Esophagus squamous epithelium (tissue), 5 donors: Measurements from ENCODE around the gene RASA3. TPM values are rescaled to one million over a fixed set of nuclear protein-coding genes. Genes with fewer than 3 reads are reported as not detected.

Experiments used
- DNase-seq: peaks from one replicate; lab custom pipeline; 2025; lab: John Stamatoyannopoulos, UW
- H3K27ac ChIP-seq, 4 donors: fragments of 200-600 bp; sonication (generic); one replicate each; pipeline ENCODE4 v1.5.1; 2016 to 2019; ENCODE audit warnings: mild to moderate bottlenecking in 1 of 4
- H3K27me3 ChIP-seq, 4 donors: fragments of 200-600 bp; sonication (generic); 1 replicate in 3 of 4; 2 replicates in 1 of 4; pipeline versions ENCODE4 v1.5.1 to v1.6.0; 2017 to 2021; ENCODE audit warnings: antibody characterized with exemption in 1 of 4
- H3K36me3 ChIP-seq, 3 donors: fragments of 200-600 bp; sonication (generic); one replicate each; pipeline ENCODE4 v1.5.1; 2016 to 2019
- H3K4me1 ChIP-seq, 3 donors: fragments of 200-600 bp; sonication (generic); one replicate each; pipeline ENCODE4 v1.5.1; 2017 to 2019
- H3K4me3 ChIP-seq, 4 donors: fragments of 200-600 bp; sonication (generic); 1 replicate in 3 of 4; 2 replicates in 1 of 4; pipeline ENCODE4 v1.5.1; 2016 to 2019; ENCODE audit warnings: mild to moderate bottlenecking in 2 of 4, moderate library complexity in 1 of 4
- H3K9me3 ChIP-seq, 3 donors: fragments of 200-600 bp; sonication (generic); one replicate each; pipeline ENCODE4 v1.5.1; 2016 to 2019
- POLR2A ChIP-seq, 4 donors: fragments of 450-650 bp; IDR thresholded peaks; one replicate each; pipeline ENCODE4 v1.6.1; 2017; ENCODE audit warnings: antibody characterized with exemption in 4 of 4, mild to moderate bottlenecking in 4 of 4, moderate library complexity in 3 of 4
- WGBS, 2 donors: methylation state at CpG; one replicate each; pipeline ENCODE4 v1.1.5; 2018; 5-methylcytosine and 5-hydroxymethylcytosine counted together
- intact Hi-C: fragments of 100-400 bp; cut with DNase I; formaldehyde crosslinking; loops from one replicate; pipeline ENCODE4 v1.15.0; 2022
- total RNA-seq, 4 donors: library from RNA; depleted of rRNA; stranded (reverse); fragments of >200 nt; gene quantifications; one replicate each; pipeline ENCODE4 v1.1.0, GENCODE V29; 2016
- TF ChIP-seq, protein P1 (sequence below), 6 experiments: fragments of 450-650 bp in 4 of 6; fragments of 200-600 bp in 2 of 6; sonication (generic) in 2 of 6; IDR thresholded peaks; one replicate each; pipeline ENCODE4 v1.5.1; 2016 to 2019; ENCODE audit warnings: antibody characterized with exemption in 6 of 6, mild to moderate bottlenecking in 4 of 6, moderate library complexity in 4 of 6
- donor health status: DM: yes; HTN: yes; CAD: no.

The RASA3 gene
- total RNA-seq, 4 donors from 2014 or later, result 1.4 to 8.8 (median 3.1) TPM

DNA sequence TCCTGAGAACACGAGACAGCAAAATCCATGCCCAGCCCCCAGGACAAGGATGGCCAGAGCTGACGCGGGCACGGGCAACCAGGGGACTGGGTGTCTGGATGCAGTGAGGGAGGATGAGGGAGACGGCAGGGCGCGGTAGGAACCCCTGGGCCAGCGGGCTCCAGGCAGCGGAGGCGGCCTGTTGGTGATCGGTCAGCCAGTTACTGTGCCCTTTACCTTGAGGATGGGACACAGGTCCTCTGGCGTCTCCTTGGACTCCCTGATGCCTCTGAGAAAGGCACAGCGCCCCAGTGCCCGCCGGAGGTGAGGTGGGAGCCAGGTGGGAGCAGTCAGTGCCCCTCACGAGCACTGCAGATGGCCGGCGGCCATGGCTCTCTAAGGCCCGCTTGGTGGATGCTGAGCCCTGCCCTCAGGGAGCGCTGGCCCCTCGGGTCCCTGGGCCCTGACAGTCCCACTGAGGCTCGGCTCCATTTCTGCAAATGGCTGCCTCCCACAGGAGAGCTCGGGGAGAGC lies 189.8 kb downstream of the RASA3 start:
- TF ChIP-seq, protein P1, sequence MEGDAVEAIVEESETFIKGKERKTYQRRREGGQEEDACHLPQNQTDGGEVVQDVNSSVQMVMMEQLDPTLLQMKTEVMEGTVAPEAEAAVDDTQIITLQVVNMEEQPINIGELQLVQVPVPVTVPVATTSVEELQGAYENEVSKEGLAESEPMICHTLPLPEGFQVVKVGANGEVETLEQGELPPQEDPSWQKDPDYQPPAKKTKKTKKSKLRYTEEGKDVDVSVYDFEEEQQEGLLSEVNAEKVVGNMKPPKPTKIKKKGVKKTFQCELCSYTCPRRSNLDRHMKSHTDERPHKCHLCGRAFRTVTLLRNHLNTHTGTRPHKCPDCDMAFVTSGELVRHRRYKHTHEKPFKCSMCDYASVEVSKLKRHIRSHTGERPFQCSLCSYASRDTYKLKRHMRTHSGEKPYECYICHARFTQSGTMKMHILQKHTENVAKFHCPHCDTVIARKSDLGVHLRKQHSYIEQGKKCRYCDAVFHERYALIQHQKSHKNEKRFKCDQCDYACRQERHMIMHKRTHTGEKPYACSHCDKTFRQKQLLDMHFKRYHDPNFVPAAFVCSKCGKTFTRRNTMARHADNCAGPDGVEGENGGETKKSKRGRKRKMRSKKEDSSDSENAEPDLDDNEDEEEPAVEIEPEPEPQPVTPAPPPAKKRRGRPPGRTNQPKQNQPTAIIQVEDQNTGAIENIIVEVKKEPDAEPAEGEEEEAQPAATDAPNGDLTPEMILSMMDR (IDR thresholded peaks at IDR 0.05), result no peak
- no peak for TF ChIP-seq POLR2A (IDR thresholded peaks at IDR 0.05)
- intact Hi-C loops, result no loop called here

GRCh38 chr13:113941571-113942191 lies 190.7 kb downstream of the RASA3 start:
- peaks cover 0 to 18% (median 0%) of the 10 kb centered on the region in 4 donors for H3K27me3 ChIP-seq
- intact Hi-C loops, result no loop called here
- peaks cover 0 to 15% (median under 1%) of the 10 kb centered on the region in 3 donors for H3K4me1 ChIP-seq
- TF ChIP-seq, protein P1 (IDR thresholded peaks at IDR 0.05), result no peak
- TF ChIP-seq POLR2A (IDR thresholded peaks at IDR 0.05), result no peak
- DNase-seq, result no peak
- no peak overlapping the region for H3K27ac ChIP-seq
- WGBS, 2 donors, result 68 to 74% methylated on average over 6 to 10 of the region's 16 CpGs
- no peaks in the 10 kb centered on the region for H3K9me3 ChIP-seq
- H3K36me3 ChIP-seq, result no peaks in the 10 kb centered on the region
- H3K4me3 ChIP-seq, result no peak overlapping the region

More for the DNA sequence above, 189.8 kb downstream of the RASA3 start:
- no peak overlapping the region for H3K4me3 ChIP-seq
- no peak for DNase-seq
- 75 to 86% methylated on average over 1 to 11 of the region's 23 CpGs for WGBS, 2 donors
- H3K27me3 ChIP-seq, result peaks cover 0 to 18% (median 0%) of the 10 kb centered on the region in 4 donors
- H3K27ac ChIP-seq, result no peak overlapping the region
- H3K36me3 ChIP-seq, result no peaks in the 10 kb centered on the region
- peaks cover 1 to 24% (median 9%) of the 10 kb centered on the region in 3 donors for H3K4me1 ChIP-seq
- H3K9me3 ChIP-seq, result no peaks in the 10 kb centered on the region

GRCh38 chr13:113939944-113940297 lies 192.5 kb downstream of the RASA3 start:
- Histone ChIP-seq H3K27ac (no peak overlapping the region), H3K36me3 (no peaks in the 10 kb centered on the region), H3K9me3 (no peaks in the 10 kb centered on the region), H3K4me1 (peaks cover 0 to 32% (median 5%) of the 10 kb centered on the region in 3 donors), H3K27me3 (peaks cover 0 to 22% (median 0%) of the 10 kb centered on the region in 4 donors), H3K4me3 (no peak overlapping the region)
- TF ChIP-seq, protein P1 (IDR thresholded peaks at IDR 0.05), result no peak
- no peak for TF ChIP-seq POLR2A (IDR thresholded peaks at IDR 0.05)
- intact Hi-C loops, result no loop called here
- 45% methylated on average over 4 of the region's 16 CpGs; no CpG with 5 or more reads in 1 of the 2 donors for WGBS, 2 donors
- DNase-seq, result no peak

- DNase-seq, result no peak
- Histone ChIP-seq H3K9me3 (no peaks in the 10 kb centered on the region), H3K36me3 (no peaks in the 10 kb centered on the region), H3K27ac (no peak overlapping the region), H3K4me1 (peaks cover 0 to 35% (median 5%) of the 10 kb centered on the region in 3 donors), H3K27me3 (peaks cover 0 to 22% (median 0%) of the 10 kb centered on the region in 4 donors), H3K4me3 (no peak overlapping the region)
- TF ChIP-seq POLR2A (IDR thresholded peaks at IDR 0.05), result no peak
- intact Hi-C loops, result no loop called here
- 60 to 69% methylated on average over 17 to 21 of the region's 28 CpGs for WGBS, 2 donors
These were observed 193.1 kb downstream of the RASA3 start for GRCh38 chr13:113939129-113939943.

DNA sequence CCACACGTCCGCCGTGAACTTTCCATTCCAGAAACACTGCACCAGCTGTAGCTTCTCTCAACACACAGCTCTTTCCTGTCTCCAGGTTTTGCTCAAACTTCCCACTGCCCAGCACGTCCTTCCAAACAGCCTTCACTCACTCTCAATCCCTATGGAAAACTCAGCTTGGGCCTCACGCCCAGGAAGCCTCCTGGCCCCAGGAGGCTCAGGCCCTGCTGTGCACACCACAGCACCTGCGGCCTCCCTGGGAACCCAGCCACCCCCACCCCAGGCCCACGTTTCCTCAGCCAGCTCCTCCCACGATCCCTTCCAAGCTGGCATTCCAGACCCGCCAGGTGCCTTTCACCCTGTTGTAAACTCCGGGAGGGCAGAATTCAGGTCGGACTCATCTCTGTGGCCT lies 193.7 kb downstream of the RASA3 start:
- Histone ChIP-seq H3K36me3 (no peaks in the 10 kb centered on the region), H3K27me3 (peaks cover 0 to 22% (median 0%) of the 10 kb centered on the region in 4 donors), H3K4me3 (no peak overlapping the region), H3K4me1 (peaks cover 0 to 35% (median 5%) of the 10 kb centered on the region in 3 donors), H3K27ac (no peak overlapping the region), H3K9me3 (no peaks in the 10 kb centered on the region)
- 42 to 50% methylated on average over 6 to 7 of the region's 11 CpGs for WGBS, 2 donors
- TF ChIP-seq, protein P1 (IDR thresholded peaks at IDR 0.05), result no peak
- no peak for TF ChIP-seq POLR2A (IDR thresholded peaks at IDR 0.05)
- intact Hi-C loops, result no loop called here
- DNase-seq, result no peak
